ENCODE data around the gene TAF12. TPM values are rescaled to one million over a fixed set of nuclear protein-coding genes. Genes with fewer than 3 reads are reported as not detected.
"Not testable (repeated sequence)": the region's sequence is repeated elsewhere in the genome, so short reads cannot be mapped to it uniquely, and the experiment has no call there.

TAF12 gene
- total RNA-seq, 4 donors from 2014 or later: 16.1 to 17.6 (median 17.1) TPM

- H3K4me3 ChIP-seq: no peak overlapping the region
- intact Hi-C loops (cut with DNase I): no loop called here
- no peak for DNase-seq (ENCODE audit: extremely low spot score)
- H3K4me1 ChIP-seq: no peaks in the 10 kb centered on the region
- H3K9me3 ChIP-seq: no peaks in the 10 kb centered on the region
- no peaks in the 10 kb centered on the region for H3K27me3 ChIP-seq
- H3K36me3 ChIP-seq: peaks cover 0 to 3% (median 0%) of the 10 kb centered on the region in 4 donors
- H3K27ac ChIP-seq (replicated peaks in 1 of 4): no peak overlapping the region
- TF ChIP-seq POLR2A (IDR thresholded peaks at IDR 0.05; ENCODE audit: low read depth): no peak
- TF ChIP-seq EP300 (IDR thresholded peaks at IDR 0.05): no peak
- TF ChIP-seq POLR2AphosphoS5 (IDR thresholded peaks at IDR 0.05): no peak
- TF ChIP-seq CTCF (IDR thresholded peaks at IDR 0.05): no peak
Observed at GRCh38 chr1:28675924-28676257, 33.0 kb upstream of the TAF12 start.

DNA sequence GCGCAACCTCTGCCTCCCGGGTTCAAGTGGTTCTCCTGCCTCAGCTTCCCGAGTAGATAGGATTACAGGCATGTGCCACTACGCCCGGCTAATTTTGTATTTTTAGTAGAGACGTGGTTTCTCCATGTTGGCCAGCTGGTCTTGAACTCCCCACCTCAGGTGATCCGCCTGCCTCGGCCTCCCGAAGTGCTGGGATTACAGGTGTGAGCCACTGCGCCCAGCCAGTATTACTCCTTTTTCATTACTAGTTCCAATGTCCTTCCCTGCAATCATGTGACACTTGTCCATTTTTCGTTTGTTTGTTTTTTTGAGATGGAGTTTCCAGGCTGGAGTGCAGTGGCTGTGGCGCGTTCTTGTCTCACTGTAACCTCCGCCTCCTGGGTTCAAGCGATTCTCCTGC, 30.1 kb upstream of the TAF12 start:
- H3K36me3 ChIP-seq; H3K9me3 ChIP-seq; intact Hi-C loops (cut with DNase I); DNase-seq (ENCODE audit: extremely low spot score); H3K4me3 ChIP-seq; H3K27me3 ChIP-seq; H3K27ac ChIP-seq (replicated peaks in 1 of 4): not testable (repeated sequence)
- peaks cover 9 to 18% (median 17%) of the 10 kb centered on the region in 4 donors for H3K4me1 ChIP-seq
- WGBS: 89% methylated on average over 15 of the region's 15 CpGs

DNA sequence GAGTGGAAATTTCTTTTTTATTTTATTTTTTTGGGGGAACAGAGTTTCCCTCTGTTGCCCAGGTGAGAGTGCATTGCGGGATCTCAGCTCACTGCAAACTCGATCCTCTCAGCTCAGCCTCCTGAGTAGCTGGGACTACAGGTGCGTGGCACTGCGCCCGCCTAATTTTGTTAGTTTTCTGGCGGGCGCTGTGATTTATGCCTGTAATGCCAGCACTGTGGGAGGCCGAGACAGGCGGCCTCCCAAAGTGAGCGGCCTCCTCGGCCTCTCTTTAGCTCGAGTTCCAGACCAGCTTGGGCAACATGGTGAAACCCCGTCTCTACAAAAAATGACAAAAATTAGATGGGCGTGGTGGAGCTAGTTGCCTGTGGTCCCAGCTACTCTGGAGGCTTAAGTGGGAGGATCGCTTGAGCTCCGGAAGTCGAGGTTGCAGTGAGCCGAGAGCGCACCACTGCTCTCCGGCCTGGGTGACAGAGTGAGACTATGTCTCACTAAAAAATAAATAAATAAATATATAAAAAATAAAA, 28.4 kb upstream of the TAF12 start:
- DNase-seq (ENCODE audit: extremely low spot score): no peak
- intact Hi-C loops (cut with DNase I): no loop called here

DNA sequence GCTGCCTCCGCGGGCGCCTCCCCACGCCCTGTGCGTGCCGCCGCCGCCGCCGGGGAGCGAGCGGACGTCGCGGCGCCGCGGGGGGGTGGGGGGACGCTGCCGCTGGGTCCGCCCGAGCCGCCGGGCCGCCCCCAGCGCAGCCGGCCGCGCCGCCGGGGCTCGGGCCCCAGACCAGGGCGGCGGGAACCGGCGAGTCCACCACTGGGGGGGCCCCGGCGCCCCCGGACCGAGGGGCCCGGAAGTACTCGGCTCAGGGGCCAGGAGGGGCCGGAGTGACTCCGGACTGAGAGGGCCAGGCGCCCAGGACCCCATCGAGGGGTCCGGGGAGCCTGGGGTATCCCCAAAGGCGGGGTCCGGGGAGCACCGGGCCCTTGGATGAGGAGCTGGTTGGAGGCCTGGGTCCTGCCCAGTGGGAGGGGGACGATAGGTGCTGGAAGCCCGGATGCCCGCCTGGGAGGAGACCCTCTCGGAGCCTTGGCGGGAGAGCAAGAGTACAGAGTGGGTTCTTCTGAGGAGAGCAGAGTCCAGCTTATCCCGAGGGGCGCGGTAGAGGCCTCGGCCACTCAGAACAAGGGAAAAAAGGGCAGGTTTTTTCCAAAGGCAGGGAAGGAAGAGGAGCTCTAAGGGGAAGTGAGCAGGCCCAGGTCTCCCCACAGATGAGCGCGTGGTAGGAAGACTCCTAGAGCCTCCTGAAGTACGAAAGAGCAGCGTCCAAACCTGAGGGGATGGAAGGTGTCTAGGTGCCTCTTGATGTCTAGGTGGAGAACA, 26.3 kb upstream of the TAF12 start:
- peaks cover 0 to 3% (median 0%) of the 10 kb centered on the region in 4 donors for H3K36me3 ChIP-seq
- DNase-seq (ENCODE audit: extremely low spot score): no peak
- 0% methylated on average over 8 of the region's 63 CpGs for WGBS
- peak overlapping the region; percentile 86 to 99 (median 98) for H3K4me3 ChIP-seq
- no peaks in the 10 kb centered on the region for H3K27me3 ChIP-seq
- TF ChIP-seq POLR2AphosphoS5 (IDR thresholded peaks at IDR 0.05): no peak
- TF ChIP-seq POLR2A (IDR thresholded peaks at IDR 0.05; ENCODE audit: low read depth): no peak
- no peak for TF ChIP-seq CTCF (IDR thresholded peaks at IDR 0.05)
- TF ChIP-seq EP300 (IDR thresholded peaks at IDR 0.05): no peak
- intact Hi-C loops (cut with DNase I): loop anchor here (2.0 kb wide), 1 partner anchor 68 kb away; the partner anchor contains the start of gene YTHDF2
- H3K9me3 ChIP-seq: no peaks in the 10 kb centered on the region
- peaks cover 17 to 25% (median 24%) of the 10 kb centered on the region in 4 donors for H3K4me1 ChIP-seq
- peak overlapping the region; percentile 98 to 100 (median 99) for H3K27ac ChIP-seq (replicated peaks in 1 of 4)

More for the DNA sequence above, 28.4 kb upstream of the TAF12 start:
- Histone ChIP-seq H3K4me3 (no peak overlapping the region), H3K27ac (replicated peaks in 1 of 4) (no peak overlapping the region), H3K4me1 (peaks cover 17 to 25% (median 24%) of the 10 kb centered on the region in 4 donors), H3K9me3 (no peaks in the 10 kb centered on the region), H3K27me3 (no peaks in the 10 kb centered on the region), H3K36me3 (peaks cover 0 to 3% (median 0%) of the 10 kb centered on the region in 4 donors)
- 93% methylated on average over 20 of the region's 20 CpGs for WGBS
- no peak for TF ChIP-seq EP300 (IDR thresholded peaks at IDR 0.05)
- TF ChIP-seq CTCF (IDR thresholded peaks at IDR 0.05): no peak
- no peak for TF ChIP-seq POLR2AphosphoS5 (IDR thresholded peaks at IDR 0.05)
- TF ChIP-seq POLR2A (IDR thresholded peaks at IDR 0.05; ENCODE audit: low read depth): no peak

GRCh38 chr1:28668191-28668955, 25.5 kb upstream of the TAF12 start, which contains the start of gene GMEB1:
Gene GMEB1 (plus strand): TSS chr1:28668784. CDS start chr1:28683613, 14,829 bp downstream.
- peaks cover 17 to 25% (median 24%) of the 10 kb centered on the region in 4 donors for H3K4me1 ChIP-seq
- TF ChIP-seq EP300 (IDR thresholded peaks at IDR 0.05) (no peak), CTCF (IDR thresholded peaks at IDR 0.05) (no peak), POLR2AphosphoS5 (IDR thresholded peaks at IDR 0.05) (peak; percentile 19 to 76), POLR2A (IDR thresholded peaks at IDR 0.05; ENCODE audit: low read depth) (no peak)
- DNase-seq (ENCODE audit: extremely low spot score): peak; percentile 93
- no peaks in the 10 kb centered on the region for H3K9me3 ChIP-seq
- H3K4me3 ChIP-seq: peak within 1 kb of the TSS; percentile 86 to 99 (median 98)
- 1% methylated on average over 33 of the region's 57 CpGs for WGBS
- H3K27ac ChIP-seq (replicated peaks in 1 of 4): peak within 1 kb of the TSS; percentile 98 to 100 (median 99)
- peaks cover 0 to 3% (median 0%) of the 10 kb centered on the region in 4 donors for H3K36me3 ChIP-seq
- intact Hi-C loops (cut with DNase I): loop anchor here (2.0 kb wide), 1 partner anchor 68 kb away; the partner anchor contains the start of gene YTHDF2
- no peaks in the 10 kb centered on the region for H3K27me3 ChIP-seq

Measured in esophagus muscularis mucosa (tissue), 4 donors.